Neural progenitor cell (in vitro differentiated cells): ENCODE measurements around the gene CUBN. TPM values are rescaled to one million over a fixed set of nuclear protein-coding genes. Genes with fewer than 3 reads are reported as not detected.

ENCODE experiments used
- DNase-seq: peaks from one replicate; pipeline ENCODE4 v3.0.0-alpha.2; 2016; ENCODE audit warnings: low spot score
- H2AFZ ChIP-seq: fragments of 200-600 bp; sonication (generic); replicated peaks from 2 replicates; pipeline ENCODE4 v1.6.1; 2016; ENCODE audit warnings: antibody characterized with exemption
- H3F3A ChIP-seq: fragments of 200-600 bp; sonication (generic); 2 replicates; pipeline ENCODE4 v1.6.1; 2016; ENCODE audit warnings: antibody characterized with exemption, low read depth
- H3K27ac ChIP-seq: fragments of 200-600 bp; sonication (generic); 2 replicates; pipeline ENCODE4 v1.5.1; 2016; ENCODE audit warnings: mild to moderate bottlenecking
- H3K27me3 ChIP-seq: fragments of 200-600 bp; sonication (generic); 2 replicates; pipeline ENCODE4 v1.6.1; 2016; ENCODE audit warnings: mild to moderate bottlenecking, moderate library complexity
- H3K36me3 ChIP-seq: fragments of 200-600 bp; sonication (generic); 2 replicates; pipeline ENCODE4 v1.5.1; 2016
- H3K4me1 ChIP-seq: fragments of 200-600 bp; sonication (generic); 2 replicates; pipeline ENCODE4 v1.6.1; 2016; ENCODE audit warnings: mixed run types
- H3K4me2 ChIP-seq: fragments of 200-600 bp; sonication (generic); 2 replicates; pipeline ENCODE4 v1.6.1; 2016
- H3K4me3 ChIP-seq: fragments of 200-600 bp; sonication (generic); 2 replicates; pipeline ENCODE4 v1.5.1; 2016
- H3K79me2 ChIP-seq: fragments of 200-600 bp; sonication (generic); 2 replicates; pipeline ENCODE4 v1.6.1; 2016; ENCODE audit warnings: low read depth
- H3K9ac ChIP-seq: fragments of 200-600 bp; sonication (generic); 2 replicates; pipeline ENCODE4 v1.6.1; 2016
- H3K9me3 ChIP-seq: fragments of 200-600 bp; sonication (generic); 2 replicates; pipeline ENCODE4 v1.5.1; 2016; ENCODE audit warnings: low read depth
- H4K20me1 ChIP-seq: fragments of 200-600 bp; sonication (generic); 2 replicates; pipeline ENCODE4 v1.6.1; 2016; ENCODE audit warnings: low read depth
- H3K27ac Mint-ChIP-seq: 3 replicates; pipeline ENCODE4 v1.8.0; 2021; ENCODE audit warnings: mixed read lengths
- H3K27me3 Mint-ChIP-seq: 2 replicates; pipeline ENCODE4 v1.8.0; 2022; ENCODE audit warnings: low read depth, mild to moderate bottlenecking, inconsistent platforms, moderate library complexity, mixed read lengths; ENCODE audit not compliant: insufficient read depth
- H3K36me3 Mint-ChIP-seq: 3 replicates; pipeline ENCODE4 v1.8.0; 2021; ENCODE audit warnings: mixed read lengths
- H3K4me1 Mint-ChIP-seq: 3 replicates; pipeline ENCODE4 v1.8.0; 2021; ENCODE audit warnings: mixed read lengths
- H3K4me3 Mint-ChIP-seq: 3 replicates; pipeline ENCODE4 v1.8.0; 2021; ENCODE audit warnings: mild to moderate bottlenecking, moderate library complexity, mixed read lengths
- H3K9me3 Mint-ChIP-seq: 3 replicates; pipeline ENCODE4 v1.8.0; 2020; ENCODE audit warnings: mixed read lengths
- EZH2 ChIP-seq: fragments of 200-600 bp; sonication (generic); IDR thresholded peaks from 2 replicates; pipeline ENCODE4 v1.6.1; 2017; ENCODE audit warnings: antibody characterized with exemption, mild to moderate bottlenecking, moderate library complexity
- EZH2phosphoT487 ChIP-seq: fragments of 200-600 bp; sonication (generic); IDR thresholded peaks from 2 replicates; pipeline ENCODE4 v1.6.1; 2017; ENCODE audit warnings: antibody characterized with exemption
- total RNA-seq: library from RNA; depleted of rRNA; stranded (reverse); fragments of >200 nt; gene quantifications from 2 replicates; pipeline ENCODE4 v1.2.3, GENCODE V29; 2015; ENCODE audit warnings: low replicate concordance
- TF ChIP-seq, protein P1 (sequence below): fragments of 200-600 bp; sonication (generic); IDR thresholded peaks from 2 replicates; pipeline ENCODE4 v1.5.1; 2017; ENCODE audit warnings: antibody characterized with exemption, mild to moderate bottlenecking

Gene CUBN
- total RNA-seq, 1 donor from 2014 or later: 2.2 TPM

DNA sequence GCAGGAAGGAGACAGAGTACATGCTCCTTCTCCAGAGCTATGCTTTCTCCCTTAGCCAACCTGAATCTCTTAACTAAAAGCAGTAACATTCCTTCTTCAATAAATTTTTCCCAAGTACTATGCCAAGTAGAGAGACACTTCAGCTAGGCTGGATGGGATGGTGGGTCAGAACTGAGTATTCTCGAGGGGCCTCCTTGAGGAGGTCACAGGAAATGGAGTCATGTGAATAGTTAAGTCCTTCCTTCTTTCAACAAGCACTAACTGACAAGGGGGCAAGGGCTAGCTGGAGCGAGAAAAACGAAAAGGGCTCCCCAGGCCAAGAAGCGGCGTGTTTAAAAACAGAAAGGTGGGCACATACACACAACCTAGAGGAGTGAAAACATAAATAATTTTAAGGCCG lies 317.8 kb downstream of the CUBN start:
- no peak overlapping the region for H3K4me3 ChIP-seq
- Mint-ChIP-seq H3K27ac (peak overlapping the region; percentile 38), H3K9me3 (peaks cover 2% of the 10 kb centered on the region), H3K4me1 (peaks cover 6% of the 10 kb centered on the region), H3K4me3 (no peak overlapping the region), H3K27me3 (no peaks in the 10 kb centered on the region), H3K36me3 (peaks cover 1% of the 10 kb centered on the region)
- H3K4me1 ChIP-seq: no peaks in the 10 kb centered on the region
- no peak overlapping the region for H2AFZ ChIP-seq
- no peaks in the 10 kb centered on the region for H3K27me3 ChIP-seq
- H3K36me3 ChIP-seq: no peaks in the 10 kb centered on the region
- H4K20me1 ChIP-seq: no peaks in the 10 kb centered on the region
- no peak for DNase-seq
- no peak overlapping the region for H3K9ac ChIP-seq
- no peaks in the 10 kb centered on the region for H3K9me3 ChIP-seq
- H3K4me2 ChIP-seq: no peak overlapping the region
- H3K79me2 ChIP-seq: peaks cover 13% of the 10 kb centered on the region
- no peak for TF ChIP-seq EZH2
- TF ChIP-seq EZH2phosphoT487: no peak
- TF ChIP-seq, protein P1, sequence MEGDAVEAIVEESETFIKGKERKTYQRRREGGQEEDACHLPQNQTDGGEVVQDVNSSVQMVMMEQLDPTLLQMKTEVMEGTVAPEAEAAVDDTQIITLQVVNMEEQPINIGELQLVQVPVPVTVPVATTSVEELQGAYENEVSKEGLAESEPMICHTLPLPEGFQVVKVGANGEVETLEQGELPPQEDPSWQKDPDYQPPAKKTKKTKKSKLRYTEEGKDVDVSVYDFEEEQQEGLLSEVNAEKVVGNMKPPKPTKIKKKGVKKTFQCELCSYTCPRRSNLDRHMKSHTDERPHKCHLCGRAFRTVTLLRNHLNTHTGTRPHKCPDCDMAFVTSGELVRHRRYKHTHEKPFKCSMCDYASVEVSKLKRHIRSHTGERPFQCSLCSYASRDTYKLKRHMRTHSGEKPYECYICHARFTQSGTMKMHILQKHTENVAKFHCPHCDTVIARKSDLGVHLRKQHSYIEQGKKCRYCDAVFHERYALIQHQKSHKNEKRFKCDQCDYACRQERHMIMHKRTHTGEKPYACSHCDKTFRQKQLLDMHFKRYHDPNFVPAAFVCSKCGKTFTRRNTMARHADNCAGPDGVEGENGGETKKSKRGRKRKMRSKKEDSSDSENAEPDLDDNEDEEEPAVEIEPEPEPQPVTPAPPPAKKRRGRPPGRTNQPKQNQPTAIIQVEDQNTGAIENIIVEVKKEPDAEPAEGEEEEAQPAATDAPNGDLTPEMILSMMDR: no peak
- H3F3A ChIP-seq: no peaks in the 10 kb centered on the region
- no peak overlapping the region for H3K27ac ChIP-seq

DNA sequence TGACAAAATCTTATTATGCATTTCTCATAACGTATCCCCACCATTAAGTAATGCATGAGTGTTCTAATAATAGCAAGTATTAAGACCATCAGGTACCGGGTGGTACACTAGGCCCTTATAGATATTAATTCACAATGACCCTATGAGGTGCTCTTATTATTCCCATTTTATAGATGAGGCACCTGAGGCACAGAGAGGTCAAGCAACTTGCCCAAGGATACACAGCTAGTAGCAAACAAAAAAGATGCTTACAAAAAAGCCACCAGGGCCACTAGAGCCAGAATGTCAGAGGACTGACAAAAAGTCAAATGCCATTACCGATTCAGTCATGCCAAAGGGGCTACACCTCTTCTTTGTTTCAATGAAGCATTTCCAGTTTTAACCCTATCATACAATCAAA lies 318.3 kb downstream of the CUBN start:
- no peaks in the 10 kb centered on the region for H3K9me3 ChIP-seq
- no peak overlapping the region for H3K27ac ChIP-seq
- H3K79me2 ChIP-seq: peaks cover 9% of the 10 kb centered on the region
- TF ChIP-seq EZH2phosphoT487 (no peak), EZH2 (no peak)
- TF ChIP-seq, protein P1: no peak
- H3K27me3 Mint-ChIP-seq: no peaks in the 10 kb centered on the region
- no peaks in the 10 kb centered on the region for H3K36me3 ChIP-seq
- H3F3A ChIP-seq: no peaks in the 10 kb centered on the region
- no peaks in the 10 kb centered on the region for H3K4me1 ChIP-seq
- H3K27me3 ChIP-seq: no peaks in the 10 kb centered on the region
- H2AFZ ChIP-seq: no peak overlapping the region
- no peak overlapping the region for H3K4me3 ChIP-seq
- no peak overlapping the region for H3K4me2 ChIP-seq
- H3K9ac ChIP-seq: no peak overlapping the region
- H3K36me3 Mint-ChIP-seq: peaks cover 1% of the 10 kb centered on the region
- no peak for DNase-seq
- H3K27ac Mint-ChIP-seq: no peak overlapping the region
- H4K20me1 ChIP-seq: no peaks in the 10 kb centered on the region
- H3K9me3 Mint-ChIP-seq: peaks cover 2% of the 10 kb centered on the region
- peaks cover 5% of the 10 kb centered on the region for H3K4me1 Mint-ChIP-seq
- H3K4me3 Mint-ChIP-seq: no peak overlapping the region

- Histone ChIP-seq H3K9me3 (no peaks in the 10 kb centered on the region), H3K4me2 (no peak overlapping the region), H3K9ac (no peak overlapping the region), H4K20me1 (no peaks in the 10 kb centered on the region), H3K4me1 (no peaks in the 10 kb centered on the region), H3F3A (no peaks in the 10 kb centered on the region), H3K27me3 (no peaks in the 10 kb centered on the region), H3K4me3 (no peak overlapping the region), H3K79me2 (no peaks in the 10 kb centered on the region), H3K36me3 (no peaks in the 10 kb centered on the region), H2AFZ (no peak overlapping the region), H3K27ac (no peak overlapping the region)
- H3K27ac Mint-ChIP-seq: no peak overlapping the region
- H3K9me3 Mint-ChIP-seq: peaks cover 2% of the 10 kb centered on the region
- peaks cover 1% of the 10 kb centered on the region for H3K36me3 Mint-ChIP-seq
- H3K27me3 Mint-ChIP-seq: no peaks in the 10 kb centered on the region
- TF ChIP-seq, protein P1: peak; percentile 74
- no peak for TF ChIP-seq EZH2
- no peak overlapping the region for H3K4me3 Mint-ChIP-seq
- peak; percentile 71 for DNase-seq
- no peaks in the 10 kb centered on the region for H3K4me1 Mint-ChIP-seq
Observed at GRCh38 chr10:16809074-16809718, 320.4 kb downstream of the CUBN start.
